CD4-positive, alpha-beta memory T cell (primary cell): ENCODE measurements around the gene HIRA. TPM values are rescaled to one million over a fixed set of nuclear protein-coding genes. Genes with fewer than 3 reads are reported as not detected.
A peak's percentile ranks its signal among the peaks of the same experiment; 100 is the strongest.

Experiments used
- CTCF ChIA-PET: fragments of 350-600 bp; sonication (Branson Sonifier 250); formaldehyde crosslinking; loops from one replicate; lab custom pipeline; 2021; ENCODE audit warnings: inconsistent platforms; ENCODE audit not compliant: partially characterized antibody; lab: Charles Lee
- POLR2A ChIA-PET: fragments of 350-600 bp; sonication (Branson Sonifier 250); formaldehyde crosslinking; loops from one replicate; lab custom pipeline; 2021; ENCODE audit not compliant: partially characterized antibody; lab: Charles Lee
- DNase-seq, 5 donors: peaks; one replicate each; pipeline versions ENCODE4 v3.0.0 to v3.0.0-alpha.2; 2020 to 2022; ENCODE audit warnings: mixed read lengths in 1 of 5
- H3K27ac ChIP-seq: one replicate; pipeline ENCODE4 v1.7.0; 2013; ENCODE audit warnings: low read depth, low read length
- H3K27me3 ChIP-seq: 2 replicates; pipeline ENCODE4 v1.7.0; 2013; ENCODE audit warnings: mild to moderate bottlenecking, low read length, moderate library complexity; ENCODE audit not compliant: insufficient read depth
- H3K36me3 ChIP-seq: 2 replicates; pipeline ENCODE4 v1.7.0; 2013; ENCODE audit warnings: mild to moderate bottlenecking, low read length, moderate library complexity; ENCODE audit not compliant: insufficient read depth
- H3K4me1 ChIP-seq: 2 replicates; pipeline ENCODE4 v1.7.0; 2013; ENCODE audit warnings: mild to moderate bottlenecking, low read length, moderate library complexity; ENCODE audit not compliant: insufficient read depth
- H3K4me3 ChIP-seq, 2 donors: one replicate each; pipeline ENCODE4 v1.7.0; 2013; ENCODE audit warnings: low read length in 2 of 2, mild to moderate bottlenecking in 1 of 2
- H3K9me3 ChIP-seq, 2 donors: one replicate each; pipeline ENCODE4 v1.7.0; 2013; ENCODE audit warnings: low read length in 2 of 2, control low read depth in 1 of 2; ENCODE audit not compliant: control insufficient read depth in 1 of 2
- H3K27ac Mint-ChIP-seq, 7 donors: one replicate each; pipeline ENCODE4 v1.8.0; 2020 to 2021; ENCODE audit warnings: mixed read lengths in 7 of 7, mild to moderate bottlenecking in 6 of 7, inconsistent platforms in 3 of 7, moderate library complexity in 3 of 7
- H3K27me3 Mint-ChIP-seq, 2 donors: one replicate each; pipeline ENCODE4 v1.8.0; 2020 to 2021; ENCODE audit warnings: mixed read lengths in 2 of 2
- H3K36me3 Mint-ChIP-seq, 2 donors: one replicate each; pipeline ENCODE4 v1.8.0; 2020 to 2021; ENCODE audit warnings: mixed read lengths in 2 of 2, inconsistent platforms in 1 of 2, mild to moderate bottlenecking in 1 of 2
- H3K4me1 Mint-ChIP-seq, 4 donors: one replicate each; pipeline ENCODE4 v1.8.0; 2020 to 2021; ENCODE audit warnings: mixed read lengths in 4 of 4, mild to moderate bottlenecking in 1 of 4
- H3K4me3 Mint-ChIP-seq, 8 donors: one replicate each; pipeline ENCODE4 v1.8.0; 2020 to 2021; ENCODE audit warnings: mixed read lengths in 8 of 8, mild to moderate bottlenecking in 7 of 8, moderate library complexity in 6 of 8, inconsistent platforms in 3 of 8
- H3K9me3 Mint-ChIP-seq, 8 donors: one replicate each; pipeline ENCODE4 v1.8.0; 2020 to 2021; ENCODE audit warnings: mixed read lengths in 8 of 8, mild to moderate bottlenecking in 5 of 8, inconsistent platforms in 3 of 8, moderate library complexity in 1 of 8
- intact Hi-C: fragments of 100-400 bp; cut with micrococcal nuclease; formaldehyde crosslinking; loops from one replicate; pipeline ENCODE4 v1.15.1; 2023
- polyA plus RNA-seq, 2 donors: library from polyadenylated mRNA; unstranded; fragments of 300-500 nt; fragmentation: Illumina TruSeq; gene quantifications; one replicate each; pipeline ENCODE4 v1.2.3, GENCODE V29; 2021
- total RNA-seq, 2 experiments: library from RNA; stranded (reverse); gene quantifications; one replicate each; pipeline ENCODE4 v1.2.3, GENCODE V29; 2021

The HIRA gene
- total and polyA plus RNA-seq, 4 experiments from 2014 or later = 1.4 to 30.8 (median 17.6) TPM

GRCh38 chr22:19358703-19359553 lies 72.6 kb downstream of the HIRA start:
- DNase-seq = no peak
- POLR2A ChIA-PET = no interaction called here
- H3K9me3 Mint-ChIP-seq = no peaks in the 10 kb centered on the region
- peaks cover 74% of the 10 kb centered on the region for H3K36me3 ChIP-seq
- H3K36me3 Mint-ChIP-seq = peaks cover 50 to 81% of the 10 kb centered on the region in 2 donors
- H3K4me1 Mint-ChIP-seq = no peaks in the 10 kb centered on the region
- no peaks in the 10 kb centered on the region for H3K27me3 Mint-ChIP-seq
- no peaks in the 10 kb centered on the region for H3K4me1 ChIP-seq
- H3K4me3 ChIP-seq = no peak overlapping the region
- no peaks in the 10 kb centered on the region for H3K9me3 ChIP-seq
- CTCF ChIA-PET = no interaction called here
- no peak overlapping the region for H3K27ac ChIP-seq
- no peak overlapping the region for H3K4me3 Mint-ChIP-seq
- no peaks in the 10 kb centered on the region for H3K27me3 ChIP-seq
- intact Hi-C loops = no loop called here
- H3K27ac Mint-ChIP-seq = peak overlapping the region in 1 of 7 donors; percentile 47

GRCh38 chr22:19358195-19358594 lies 73.3 kb downstream of the HIRA start:
- Histone ChIP-seq H3K36me3 (peaks cover 81% of the 10 kb centered on the region), H3K4me1 (no peaks in the 10 kb centered on the region), H3K9me3 (no peaks in the 10 kb centered on the region), H3K4me3 (no peak overlapping the region), H3K27me3 (no peaks in the 10 kb centered on the region), H3K27ac (no peak overlapping the region)
- CTCF ChIA-PET = no interaction called here
- Mint-ChIP-seq H3K36me3 (peaks cover 51 to 75% of the 10 kb centered on the region in 2 donors), H3K27ac (no peak overlapping the region), H3K4me1 (no peaks in the 10 kb centered on the region), H3K27me3 (no peaks in the 10 kb centered on the region), H3K4me3 (no peak overlapping the region), H3K9me3 (no peaks in the 10 kb centered on the region)
- POLR2A ChIA-PET = no interaction called here
- intact Hi-C loops = no loop called here
- DNase-seq = no peak

GRCh38 chr22:19357270-19358105 lies 74.0 kb downstream of the HIRA start:
- Histone ChIP-seq H3K4me3 (no peak overlapping the region), H3K36me3 (peaks cover 88% of the 10 kb centered on the region), H3K9me3 (no peaks in the 10 kb centered on the region), H3K4me1 (no peaks in the 10 kb centered on the region), H3K27me3 (no peaks in the 10 kb centered on the region), H3K27ac (no peak overlapping the region)
- Mint-ChIP-seq H3K27me3 (no peaks in the 10 kb centered on the region), H3K36me3 (peaks cover 52 to 75% of the 10 kb centered on the region in 2 donors), H3K9me3 (no peaks in the 10 kb centered on the region), H3K4me1 (no peaks in the 10 kb centered on the region), H3K27ac (peak overlapping the region in 1 of 7 donors; percentile 51), H3K4me3 (no peak overlapping the region)
- intact Hi-C loops = no loop called here
- DNase-seq = no peak
- ChIA-PET POLR2A (no interaction called here), CTCF (no interaction called here)

DNA sequence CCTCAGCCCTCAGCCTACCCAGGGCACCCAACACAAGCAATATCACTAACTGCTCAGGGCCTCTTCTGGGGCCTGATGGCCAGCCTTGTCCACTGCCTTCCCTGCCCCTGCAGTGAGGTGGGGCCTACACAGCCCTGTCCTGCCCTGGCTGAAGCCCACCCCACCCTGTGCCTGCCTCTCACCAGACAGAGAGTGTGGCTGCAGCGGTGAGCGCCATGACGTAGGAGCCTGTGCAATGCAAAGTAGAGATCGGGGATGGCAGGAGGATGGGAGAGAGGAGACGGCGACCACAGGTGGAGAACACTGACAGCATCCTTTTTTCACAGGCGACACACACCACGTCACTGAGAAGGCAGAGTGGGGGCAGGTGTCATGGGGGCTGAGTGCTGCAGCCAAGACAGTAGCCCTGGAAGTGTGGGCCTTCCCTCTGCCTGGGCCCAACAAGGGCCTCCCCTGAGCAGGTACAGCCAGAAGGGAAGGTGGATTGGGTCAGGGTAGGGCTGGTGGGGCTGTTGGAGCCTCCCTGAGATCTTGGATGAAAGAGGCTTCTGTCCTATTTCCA lies 74.7 kb downstream of the HIRA start:
- intact Hi-C loops = no loop called here
- no peak overlapping the region for H3K4me3 Mint-ChIP-seq
- CTCF ChIA-PET = no interaction called here

DNA sequence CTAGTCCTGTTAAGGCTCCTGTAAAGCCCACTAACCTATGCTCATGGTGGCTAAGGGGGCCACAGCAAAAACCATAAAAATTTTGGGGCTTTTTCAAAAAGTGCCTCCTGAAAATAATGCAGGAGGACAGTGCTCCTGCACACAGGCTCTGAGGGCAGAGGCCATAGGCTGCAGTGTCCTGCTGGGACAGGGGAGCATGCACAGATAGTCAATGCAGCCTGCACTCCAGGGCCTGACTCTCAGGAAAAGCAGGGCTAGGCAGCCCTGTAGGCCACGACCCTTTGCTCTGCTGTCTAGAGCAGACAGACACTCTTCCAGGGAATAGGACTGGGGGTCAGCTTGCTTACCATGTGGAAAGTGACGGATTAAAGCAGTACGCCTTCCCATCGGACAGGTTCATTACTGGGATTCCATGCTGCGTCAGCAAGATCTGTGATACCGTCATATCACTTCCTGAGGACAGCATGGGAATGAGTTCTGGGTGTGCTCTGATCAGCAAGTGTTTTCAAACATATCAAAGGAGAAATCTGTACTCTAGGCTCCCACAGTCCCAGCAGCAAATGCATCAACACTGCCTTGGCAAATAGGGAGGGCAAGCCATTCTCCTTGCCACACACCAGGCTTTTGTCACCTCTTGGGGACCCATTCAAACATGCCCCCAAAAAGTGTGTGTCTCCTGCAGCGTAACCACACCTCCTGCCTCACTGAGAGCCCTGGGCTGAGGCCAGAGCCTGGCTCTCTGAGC lies 75.9 kb downstream of the HIRA start:
- Mint-ChIP-seq H3K27me3 (no peaks in the 10 kb centered on the region), H3K36me3 (peaks cover 53 to 78% of the 10 kb centered on the region in 2 donors), H3K27ac (no peak overlapping the region), H3K4me3 (no peak overlapping the region), H3K9me3 (no peaks in the 10 kb centered on the region), H3K4me1 (no peaks in the 10 kb centered on the region)
- no peak for DNase-seq
- POLR2A ChIA-PET = no interaction called here
- CTCF ChIA-PET = no interaction called here
- H3K27ac ChIP-seq = no peak overlapping the region
- H3K36me3 ChIP-seq = peaks cover 89% of the 10 kb centered on the region
- H3K4me3 ChIP-seq = no peak overlapping the region
- H3K9me3 ChIP-seq = no peaks in the 10 kb centered on the region
- no peaks in the 10 kb centered on the region for H3K4me1 ChIP-seq
- intact Hi-C loops = no loop called here
- H3K27me3 ChIP-seq = no peaks in the 10 kb centered on the region

More for the DNA sequence above, 74.7 kb downstream of the HIRA start:
- Histone ChIP-seq H3K9me3 (no peaks in the 10 kb centered on the region), H3K4me3 (no peak overlapping the region), H3K27ac (no peak overlapping the region), H3K4me1 (no peaks in the 10 kb centered on the region), H3K27me3 (no peaks in the 10 kb centered on the region), H3K36me3 (peaks cover 89% of the 10 kb centered on the region)
- POLR2A ChIA-PET = no interaction called here
- H3K27me3 Mint-ChIP-seq = no peaks in the 10 kb centered on the region
- no peaks in the 10 kb centered on the region for H3K4me1 Mint-ChIP-seq
- H3K27ac Mint-ChIP-seq = peak overlapping the region in 1 of 7 donors; percentile 51
- DNase-seq = no peak
- peaks cover 53 to 77% of the 10 kb centered on the region in 2 donors for H3K36me3 Mint-ChIP-seq
- no peaks in the 10 kb centered on the region for H3K9me3 Mint-ChIP-seq

GRCh38 chr22:19354201-19354600 lies 77.3 kb downstream of the HIRA start:
- Mint-ChIP-seq H3K36me3 (peaks cover 54 to 79% of the 10 kb centered on the region in 2 donors), H3K4me1 (no peaks in the 10 kb centered on the region), H3K27me3 (no peaks in the 10 kb centered on the region), H3K27ac (no peak overlapping the region), H3K4me3 (no peak overlapping the region), H3K9me3 (no peaks in the 10 kb centered on the region)
- DNase-seq = no peak
- Histone ChIP-seq H3K4me3 (no peak overlapping the region), H3K27me3 (no peaks in the 10 kb centered on the region), H3K36me3 (peaks cover 89% of the 10 kb centered on the region), H3K4me1 (no peaks in the 10 kb centered on the region), H3K27ac (no peak overlapping the region), H3K9me3 (no peaks in the 10 kb centered on the region)
- ChIA-PET CTCF (no interaction called here), POLR2A (no interaction called here)
- intact Hi-C loops = no loop called here
